Lung (tissue), 12 donors: ENCODE measurements around the gene POU6F2. TPM values are rescaled to one million over a fixed set of nuclear protein-coding genes. Genes with fewer than 3 reads are reported as not detected.

Source experiments
- ATAC-seq: fragments of 200-7000 bp; cut with Tn5 transposase; one replicate; pipeline ENCODE4 v1.9.1; 2020; ENCODE audit warnings: moderate number of reproducible peaks; ENCODE audit not compliant: insufficient read depth, low FRiP score
- DNase-seq, 3 donors: peaks; one replicate each; pipeline ENCODE4 v3.0.0-alpha.2; 2013 to 2017
- H3K27ac ChIP-seq, 2 donors: one replicate each; pipeline ENCODE4 v1.5.1; 2013; ENCODE audit warnings: mild to moderate bottlenecking in 2 of 2, moderate library complexity in 2 of 2, control low read depth in 1 of 2, inconsistent platforms in 1 of 2, low read depth in 1 of 2, low read length in 1 of 2
- H3K27me3 ChIP-seq, 3 donors: one replicate each; pipeline ENCODE4 v1.5.1; 2013; ENCODE audit warnings: low read length in 2 of 3; ENCODE audit not compliant: control insufficient read depth in 3 of 3, insufficient read depth in 3 of 3
- H3K36me3 ChIP-seq, 4 donors: one replicate each; pipeline ENCODE4 v1.5.1; 2013; ENCODE audit warnings: low read length in 4 of 4, mild to moderate bottlenecking in 1 of 4, moderate library complexity in 1 of 4; ENCODE audit not compliant: control insufficient read depth in 4 of 4, insufficient read depth in 4 of 4
- H3K4me1 ChIP-seq, 5 donors: one replicate each; pipeline ENCODE4 v1.5.1; 2013; ENCODE audit warnings: low read length in 5 of 5, mild to moderate bottlenecking in 2 of 5, moderate library complexity in 1 of 5; ENCODE audit not compliant: control insufficient read depth in 5 of 5, insufficient read depth in 5 of 5
- H3K4me3 ChIP-seq: one replicate; pipeline ENCODE4 v1.5.1; 2013; ENCODE audit warnings: mild to moderate bottlenecking, control low read depth, moderate library complexity
- H3K9ac ChIP-seq, 2 donors: one replicate each; pipeline ENCODE4 v1.5.1; 2013; ENCODE audit warnings: low read length in 2 of 2, control low read depth in 1 of 2; ENCODE audit not compliant: insufficient read depth in 1 of 2
- H3K9me3 ChIP-seq, 4 donors: one replicate each; pipeline ENCODE4 v1.5.1; 2013; ENCODE audit warnings: low read length in 3 of 4, mild to moderate bottlenecking in 1 of 4, moderate library complexity in 1 of 4; ENCODE audit not compliant: control insufficient read depth in 4 of 4, insufficient read depth in 3 of 4
- CTCF ChIP-seq: IDR thresholded peaks from 2 replicates; pipeline ENCODE4 v1.5.1; 2012; ENCODE audit warnings: mild to moderate bottlenecking; ENCODE audit errors: control extremely low read depth, extremely low read depth
- WGBS, 2 donors: extraction: QIAGEN DNeasy Blood & Tissue Kit; methylation state at CpG; one replicate each; pipeline ENCODE4 v1.1.7; 2013; 5-methylcytosine and 5-hydroxymethylcytosine counted together
- polyA plus RNA-seq, 2 donors: library from polyadenylated mRNA; stranded (reverse); fragments of 200-250 nt; gene quantifications; one replicate each; pipeline ENCODE4 v1.2.1, GENCODE V29; 2013
- total RNA-seq, 2 donors: library from RNA; depleted of rRNA in 1 of 2; stranded (reverse); fragments of >200 nt in 1 of 2; gene quantifications; one replicate each; pipeline ENCODE4 v1.2.1, GENCODE V29; 2014 to 2021
- donor health status: control.
- donor health status: control.
- donor health status: Bipolar disorder and iron deficiency.
- donor health status: healthy.
- donor health status: DM: yes; HTN: yes; CAD: no.

Gene POU6F2
- total and polyA plus RNA-seq, 4 donors, result 0.08 to 0.18 TPM; not detected in 2

DNA sequence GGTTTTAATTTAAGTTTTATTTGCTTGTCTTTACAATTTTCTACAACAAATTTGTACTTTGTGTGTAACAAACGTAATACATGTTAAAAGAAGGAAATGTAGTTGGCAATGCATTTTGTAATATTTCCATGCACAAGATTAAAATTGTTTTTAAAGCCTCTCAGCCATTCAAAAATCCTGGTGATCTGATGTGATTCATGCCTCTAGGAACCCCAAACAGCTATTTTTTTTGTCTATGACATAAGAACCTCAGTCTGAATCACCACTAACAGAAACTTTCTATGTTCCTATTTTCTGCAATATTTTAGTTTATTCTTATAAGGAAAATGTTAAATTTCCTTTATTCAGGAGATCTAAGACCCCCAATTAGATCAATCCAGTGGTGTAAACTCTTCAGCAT, 405.4 kb downstream of the POU6F2 start:
- DNase-seq, result no peak
- no peak overlapping the region for H3K4me3 ChIP-seq
- no peak for TF ChIP-seq CTCF
- H3K9ac ChIP-seq, result no peak overlapping the region
- no peaks in the 10 kb centered on the region for H3K27me3 ChIP-seq
- H3K9me3 ChIP-seq, result no peaks in the 10 kb centered on the region
- WGBS, 2 donors, result 82 to 83% methylated on average over 1 of the region's 1 CpG
- ATAC-seq, result no peak
- no peaks in the 10 kb centered on the region for H3K36me3 ChIP-seq
- H3K4me1 ChIP-seq, result no peaks in the 10 kb centered on the region
- H3K27ac ChIP-seq, result no peak overlapping the region

- WGBS, 2 donors, result 88 to 96% methylated on average over 2 of the region's 2 CpGs
- no peak for ATAC-seq
- Histone ChIP-seq H3K27me3 (no peaks in the 10 kb centered on the region), H3K36me3 (no peaks in the 10 kb centered on the region), H3K9me3 (no peaks in the 10 kb centered on the region), H3K4me3 (no peak overlapping the region), H3K4me1 (no peaks in the 10 kb centered on the region), H3K27ac (no peak overlapping the region), H3K9ac (no peak overlapping the region)
- no peak for TF ChIP-seq CTCF
- DNase-seq, result no peak
Measured at GRCh38 chr7:39384386-39384785, 406.7 kb downstream of the POU6F2 start.

- 78 to 88% methylated on average over 5 of the region's 5 CpGs for WGBS, 2 donors
- no peak for TF ChIP-seq CTCF
Measured at GRCh38 chr7:39386718-39387117, 409.0 kb downstream of the POU6F2 start.

GRCh38 chr7:39392151-39392550, 414.4 kb downstream of the POU6F2 start:
- no peaks in the 10 kb centered on the region for H3K36me3 ChIP-seq
- no peak for DNase-seq
- TF ChIP-seq CTCF, result no peak

More at GRCh38 chr7:39386718-39387117, 409.0 kb downstream of the POU6F2 start:
- Histone ChIP-seq H3K9ac (no peak overlapping the region), H3K4me3 (no peak overlapping the region), H3K4me1 (no peaks in the 10 kb centered on the region), H3K36me3 (no peaks in the 10 kb centered on the region), H3K27me3 (no peaks in the 10 kb centered on the region), H3K9me3 (no peaks in the 10 kb centered on the region), H3K27ac (no peak overlapping the region)
- ATAC-seq (no peak), DNase-seq (no peak)

More at GRCh38 chr7:39392151-39392550, 414.4 kb downstream of the POU6F2 start:
- H3K4me1 ChIP-seq, result no peaks in the 10 kb centered on the region
- no peak for ATAC-seq
- no peak overlapping the region for H3K27ac ChIP-seq
- WGBS, 2 donors, result 82 to 84% methylated on average over 2 of the region's 2 CpGs
- no peak overlapping the region for H3K9ac ChIP-seq
- H3K4me3 ChIP-seq, result no peak overlapping the region
- no peaks in the 10 kb centered on the region for H3K9me3 ChIP-seq
- H3K27me3 ChIP-seq, result no peaks in the 10 kb centered on the region
